HG02938 (cell line): Measurements from ENCODE around the gene PARP9.
A peak's percentile ranks its signal among the peaks of the same experiment; 100 is the strongest.

Source experiments
- ATAC-seq: cut with Tn5 transposase; IDR thresholded peaks from one replicate; pipeline ENCODE4 v1.9.1; 2021; ENCODE audit warnings: mild to moderate bottlenecking, moderate library complexity; ENCODE audit not compliant: unreplicated experiment

The PARP9 gene

GRCh38 chr3:122564155-122564912 is at the start of gene PARP9, which contains the start of gene DTX3L:
PARP9 (minus strand) TSS chr3:122564300; CDS start chr3:122559620, 4,680 bp downstream.
DTX3L (plus strand) TSS chr3:122564338; CDS start chr3:122564427, 89 bp downstream.
- peak; percentile 51 for ATAC-seq

- ATAC-seq, result no peak
Measured at GRCh38 chr3:122612696-122613095, 48.6 kb upstream of the PARP9 start.

- ATAC-seq, result peak; percentile 90
Measured at GRCh38 chr3:122609798-122610559, 45.9 kb upstream of the PARP9 start.

- ATAC-seq, result no peak
Measured at GRCh38 chr3:122608916-122609315, 44.8 kb upstream of the PARP9 start.

- ATAC-seq, result no peak
Measured at GRCh38 chr3:122606330-122606729, 42.2 kb upstream of the PARP9 start.

- no peak for ATAC-seq
Measured at GRCh38 chr3:122603056-122603455, 39.0 kb upstream of the PARP9 start.

- no peak for ATAC-seq
Measured at GRCh38 chr3:122602011-122602710, 38.1 kb upstream of the PARP9 start.

- no peak for ATAC-seq
Measured at GRCh38 chr3:122598556-122598955, 34.5 kb upstream of the PARP9 start.

- no peak for ATAC-seq
Measured at GRCh38 chr3:122598151-122598550, 34.1 kb upstream of the PARP9 start.

GRCh38 chr3:122594025-122594424 is 29.9 kb upstream of the PARP9 start:
- ATAC-seq, result no peak

- ATAC-seq, result no peak
Measured at GRCh38 chr3:122590610-122591009, 26.5 kb upstream of the PARP9 start.

- ATAC-seq, result peak; percentile 87
Measured at GRCh38 chr3:122589297-122589696, 25.2 kb upstream of the PARP9 start.

- ATAC-seq, result no peak
Measured at GRCh38 chr3:122587572-122587971, 23.5 kb upstream of the PARP9 start.

- ATAC-seq, result no peak
Measured at GRCh38 chr3:122586773-122587485, 22.8 kb upstream of the PARP9 start.

GRCh38 chr3:122586098-122586497 is 22.0 kb upstream of the PARP9 start:
- ATAC-seq, result no peak

- no peak for ATAC-seq
Measured at GRCh38 chr3:122582390-122582789, 18.3 kb upstream of the PARP9 start.

- no peak for ATAC-seq
Measured at GRCh38 chr3:122581622-122582021, 17.5 kb upstream of the PARP9 start.

GRCh38 chr3:122580470-122580869 is 16.4 kb upstream of the PARP9 start:
- no peak for ATAC-seq

- no peak for ATAC-seq
Measured at GRCh38 chr3:122578069-122578740, 14.1 kb upstream of the PARP9 start.

GRCh38 chr3:122577409-122578031 is 13.4 kb upstream of the PARP9 start, which contains the start of gene PARP15:
PARP15 (plus strand) TSS chr3:122577650; CDS start chr3:122577668, 18 bp downstream.
- ATAC-seq, result no peak
